ENCODE results near the gene SOST.

DNA sequence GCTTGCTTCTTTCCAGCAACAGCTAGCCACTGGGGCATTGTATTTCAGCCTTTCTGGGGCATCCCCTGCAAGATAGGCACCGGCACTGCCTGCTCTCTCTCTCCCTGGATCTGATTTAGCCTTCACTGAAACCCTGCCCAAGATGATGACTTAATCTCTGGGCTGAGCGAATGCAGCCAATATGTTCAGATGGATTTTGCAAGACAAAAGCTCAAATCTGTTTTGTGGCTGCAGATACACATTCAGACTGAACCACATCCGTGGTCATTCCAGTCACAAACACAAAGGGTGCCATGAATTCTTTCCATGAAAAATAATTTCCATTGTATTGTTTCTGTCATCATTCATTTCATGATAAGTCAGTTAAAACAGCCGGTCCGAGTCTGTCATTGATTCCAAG is 24.2 kb downstream of the SOST start:
- TF ChIP-seq, protein P1, sequence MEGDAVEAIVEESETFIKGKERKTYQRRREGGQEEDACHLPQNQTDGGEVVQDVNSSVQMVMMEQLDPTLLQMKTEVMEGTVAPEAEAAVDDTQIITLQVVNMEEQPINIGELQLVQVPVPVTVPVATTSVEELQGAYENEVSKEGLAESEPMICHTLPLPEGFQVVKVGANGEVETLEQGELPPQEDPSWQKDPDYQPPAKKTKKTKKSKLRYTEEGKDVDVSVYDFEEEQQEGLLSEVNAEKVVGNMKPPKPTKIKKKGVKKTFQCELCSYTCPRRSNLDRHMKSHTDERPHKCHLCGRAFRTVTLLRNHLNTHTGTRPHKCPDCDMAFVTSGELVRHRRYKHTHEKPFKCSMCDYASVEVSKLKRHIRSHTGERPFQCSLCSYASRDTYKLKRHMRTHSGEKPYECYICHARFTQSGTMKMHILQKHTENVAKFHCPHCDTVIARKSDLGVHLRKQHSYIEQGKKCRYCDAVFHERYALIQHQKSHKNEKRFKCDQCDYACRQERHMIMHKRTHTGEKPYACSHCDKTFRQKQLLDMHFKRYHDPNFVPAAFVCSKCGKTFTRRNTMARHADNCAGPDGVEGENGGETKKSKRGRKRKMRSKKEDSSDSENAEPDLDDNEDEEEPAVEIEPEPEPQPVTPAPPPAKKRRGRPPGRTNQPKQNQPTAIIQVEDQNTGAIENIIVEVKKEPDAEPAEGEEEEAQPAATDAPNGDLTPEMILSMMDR (IDR thresholded peaks at IDR 0.05; ENCODE audit: low read depth, low read length), result no peak
- TF ChIP-seq EZH2phosphoT487 (IDR thresholded peaks at IDR 0.05; ENCODE audit: low read depth), result no peak

All from OCI-LY3 (cell line).